Skeletal muscle satellite cell (primary cell): ENCODE measurements around the gene FYN.

ENCODE experiments used
- H3K27me3 ChIP-seq: 2 replicates; pipeline ENCODE4 v1.7.0; 2013; ENCODE audit warnings: low read length; ENCODE audit not compliant: control insufficient read depth, insufficient read depth
- H3K36me3 ChIP-seq: 2 replicates; pipeline ENCODE4 v1.7.0; 2013; ENCODE audit warnings: mild to moderate bottlenecking, control low read depth, low read length; ENCODE audit not compliant: insufficient read depth
- H3K4me1 ChIP-seq: 2 replicates; pipeline ENCODE4 v1.7.0; 2013; ENCODE audit warnings: low read length; ENCODE audit not compliant: control insufficient read depth, insufficient read depth
- H3K4me2 ChIP-seq: 2 replicates; pipeline ENCODE4 v1.7.0; 2013; ENCODE audit warnings: mild to moderate bottlenecking, low read length
- H3K4me3 ChIP-seq: 2 replicates; pipeline ENCODE4 v1.7.0; 2013; ENCODE audit warnings: low read length
- H3K9ac ChIP-seq: 2 replicates; pipeline ENCODE4 v1.7.0; 2013; ENCODE audit warnings: mild to moderate bottlenecking, low read depth, low read length, moderate library complexity
- H3K9me3 ChIP-seq: replicated peaks from 2 replicates; pipeline ENCODE4 v1.7.0; 2013; ENCODE audit warnings: mild to moderate bottlenecking, control low read depth, low read length

The FYN gene

GRCh38 chr6:111615916-111616612, 257.2 kb downstream of the FYN start:
- no peak overlapping the region for H3K4me3 ChIP-seq
- H3K9me3 ChIP-seq, result no peaks in the 10 kb centered on the region
- no peak overlapping the region for H3K9ac ChIP-seq
- H3K4me2 ChIP-seq, result no peak overlapping the region
- H3K4me1 ChIP-seq, result no peaks in the 10 kb centered on the region
- H3K36me3 ChIP-seq, result no peaks in the 10 kb centered on the region
- peaks cover 27% of the 10 kb centered on the region for H3K27me3 ChIP-seq

GRCh38 chr6:111614833-111615582, 258.2 kb downstream of the FYN start:
- peaks cover 27% of the 10 kb centered on the region for H3K27me3 ChIP-seq
- no peak overlapping the region for H3K9ac ChIP-seq
- H3K36me3 ChIP-seq, result no peaks in the 10 kb centered on the region
- H3K9me3 ChIP-seq, result no peaks in the 10 kb centered on the region
- no peak overlapping the region for H3K4me2 ChIP-seq
- H3K4me3 ChIP-seq, result no peak overlapping the region
- H3K4me1 ChIP-seq, result no peaks in the 10 kb centered on the region

GRCh38 chr6:111612379-111612778, 260.9 kb downstream of the FYN start:
- no peaks in the 10 kb centered on the region for H3K36me3 ChIP-seq
- no peak overlapping the region for H3K4me2 ChIP-seq
- H3K9me3 ChIP-seq, result no peaks in the 10 kb centered on the region
- H3K4me3 ChIP-seq, result no peak overlapping the region
- H3K9ac ChIP-seq, result no peak overlapping the region
- H3K4me1 ChIP-seq, result no peaks in the 10 kb centered on the region
- peaks cover 20% of the 10 kb centered on the region for H3K27me3 ChIP-seq

DNA sequence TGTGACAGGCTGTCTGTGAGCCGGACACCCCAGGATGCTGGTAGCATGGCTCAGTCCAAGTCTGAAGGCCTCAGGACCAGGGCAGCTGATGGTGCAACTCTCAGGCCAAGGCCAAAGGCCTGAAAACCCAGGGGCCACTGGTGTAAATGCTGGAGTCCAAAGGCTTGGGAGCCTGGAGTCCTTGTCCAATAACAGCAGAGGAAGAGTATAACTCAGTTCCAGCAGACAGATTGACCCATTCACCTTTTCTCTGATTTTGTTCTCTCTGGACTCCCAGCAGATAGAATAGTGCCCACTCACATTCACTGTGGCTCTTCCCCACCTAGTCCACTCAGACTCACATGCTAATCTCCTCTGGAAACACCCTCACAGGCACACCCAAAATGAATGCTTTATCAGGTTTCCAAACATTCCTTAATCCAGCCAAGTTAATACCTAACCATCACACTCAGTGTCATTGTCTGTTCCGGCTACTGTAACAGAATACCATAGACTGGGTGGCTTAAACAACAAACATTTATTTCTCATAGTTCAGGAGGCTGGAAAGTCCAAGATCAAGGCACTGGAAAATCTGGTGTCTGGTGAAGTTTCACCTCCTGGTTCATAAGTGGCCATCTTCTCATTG, 262.6 kb downstream of the FYN start:
- Histone ChIP-seq H3K4me1 (peaks cover 8% of the 10 kb centered on the region), H3K4me2 (no peak overlapping the region), H3K36me3 (no peaks in the 10 kb centered on the region), H3K9ac (no peak overlapping the region), H3K4me3 (no peak overlapping the region), H3K9me3 (no peaks in the 10 kb centered on the region), H3K27me3 (peaks cover 15% of the 10 kb centered on the region)
